SK-N-SH (cell line): ENCODE results near the gene SOCS3. TPM values are rescaled to one million over a fixed set of nuclear protein-coding genes. Genes with fewer than 3 reads are reported as not detected.

Source experiments
- CTCF ChIA-PET: fragments of 300-600, 350-600 bp; formaldehyde crosslinking; extraction: SDS; loops from one replicate; lab custom pipeline; 2021; lab: Yijun Ruan, JAX
- POLR2A ChIA-PET: fragments of 350-600 bp; sonication (Branson Sonifier 250); formaldehyde crosslinking; extraction: SDS; loops from one replicate; lab custom pipeline; 2020; ENCODE audit warnings: antibody characterized with exemption, inconsistent platforms; lab: Yijun Ruan, JAX
- DNase-seq: peaks from one replicate; pipeline ENCODE4 v3.0.0; 2012
- H2AFZ ChIP-seq: fragments of 200-600 bp; sonication (generic); 2 replicates; pipeline ENCODE4 v1.8.1; 2016; ENCODE audit warnings: antibody characterized with exemption, mild to moderate bottlenecking, low read depth
- H3F3A ChIP-seq: fragments of 200-600 bp; sonication (generic); replicated peaks from 2 replicates; pipeline ENCODE3; 2016; ENCODE audit warnings: antibody characterized with exemption, mild to moderate bottlenecking; ENCODE audit not compliant: insufficient read depth
- H3K27ac ChIP-seq, 2 experiments: fragments of 200-500 bp in 1 of 2; fragments of 200-600 bp in 1 of 2; sonication (Bioruptor generic) in 1 of 2; sonication (generic), shearing (Covaris generic) in 1 of 2; 2 replicates each; pipeline versions ENCODE4 v1.5.1 to v1.6.1; 2014 to 2016; ENCODE audit warnings: low read depth in 2 of 2, inconsistent platforms in 1 of 2, low read length in 1 of 2, mild to moderate bottlenecking in 1 of 2, mixed read lengths in 1 of 2
- H3K27me3 ChIP-seq: fragments of 200-600 bp; sonication (generic), shearing (Covaris generic); 2 replicates; pipeline ENCODE4 v1.6.1; 2016; ENCODE audit warnings: mixed run types; ENCODE audit not compliant: insufficient read depth
- H3K36me3 ChIP-seq, 2 experiments: fragments of 200-500 bp in 1 of 2; fragments of 200-600 bp in 1 of 2; sonication (Bioruptor generic) in 1 of 2; sonication (generic) in 1 of 2; replicated peaks in 1 of 2; 2 replicates each; pipeline versions ENCODE3 to v1.5.1; 2014 to 2016; ENCODE audit warnings: low read length in 1 of 2, mild to moderate bottlenecking in 1 of 2; ENCODE audit not compliant: insufficient read depth in 2 of 2, control insufficient read depth in 1 of 2
- H3K4me1 ChIP-seq, 2 experiments: fragments of 200-500 bp in 1 of 2; fragments of 200-600 bp in 1 of 2; sonication (Bioruptor generic) in 1 of 2; sonication (generic), shearing (Covaris generic) in 1 of 2; 2 replicates each; pipeline versions ENCODE4 v1.5.1 to v1.6.1; 2014 to 2016; ENCODE audit warnings: low read depth in 1 of 2, low read length in 1 of 2, mixed run types in 1 of 2; ENCODE audit not compliant: insufficient read depth in 2 of 2, control insufficient read depth in 1 of 2
- H3K4me2 ChIP-seq: fragments of 200-600 bp; sonication (generic), shearing (Covaris generic); 2 replicates; pipeline ENCODE4 v1.6.1; 2017; ENCODE audit warnings: mixed run types
- H3K4me3 ChIP-seq, 2 experiments: fragments of 200-500 bp in 1 of 2; fragments of 200-600 bp in 1 of 2; sonication (Bioruptor generic) in 1 of 2; sonication (generic), shearing (Covaris generic) in 1 of 2; 2 replicates each; pipeline versions ENCODE4 v1.5.1 to v1.8.1; 2014 to 2016; ENCODE audit warnings: low read depth in 2 of 2, inconsistent platforms in 1 of 2, low read length in 1 of 2, mild to moderate bottlenecking in 1 of 2, mixed read lengths in 1 of 2, moderate library complexity in 1 of 2
- H3K79me2 ChIP-seq: fragments of 200-600 bp; sonication (generic); 2 replicates; pipeline ENCODE4 v1.8.1; 2017; ENCODE audit warnings: mild to moderate bottlenecking; ENCODE audit not compliant: insufficient read depth
- H3K9ac ChIP-seq: fragments of 200-600 bp; sonication (generic); 2 replicates; pipeline ENCODE4 v1.6.1; 2017; ENCODE audit warnings: mixed run types
- H3K9me2 ChIP-seq: fragments of 200-600 bp; sonication (generic); 2 replicates; pipeline ENCODE4 v1.6.1; 2017; ENCODE audit warnings: mixed run types
- H3K9me3 ChIP-seq: fragments of 200-600 bp; sonication (generic); 2 replicates; pipeline ENCODE4 v1.6.1; 2017; ENCODE audit warnings: mixed run types, mild to moderate bottlenecking, moderate library complexity
- H4K20me1 ChIP-seq: fragments of 200-600 bp; sonication (generic); 2 replicates; pipeline ENCODE4 v1.6.1; 2017; ENCODE audit warnings: mild to moderate bottlenecking, mixed run types; ENCODE audit not compliant: insufficient read depth
- CHD2 ChIP-seq: fragments of 150-350 bp; IDR thresholded peaks from 2 replicates; pipeline ENCODE4 v1.6.1; 2018; ENCODE audit warnings: low read length; ENCODE audit not compliant: partially characterized antibody
- EP300 ChIP-seq, 2 experiments: IDR thresholded peaks; 2 replicates each; pipeline versions ENCODE4 v1.4.0 to v1.6.1; 2012; ENCODE audit warnings: borderline replicate concordance in 1 of 2, low read depth in 1 of 2, low read length in 1 of 2
- FOSL2 ChIP-seq: IDR thresholded peaks from 2 replicates; pipeline ENCODE4 v1.4.0; 2012; ENCODE audit warnings: low read depth, mild to moderate bottlenecking, moderate library complexity, borderline replicate concordance
- FOXM1 ChIP-seq: IDR thresholded peaks from 2 replicates; pipeline ENCODE4 v1.4.0; 2012; ENCODE audit warnings: low read depth, mild to moderate bottlenecking
- MEF2A ChIP-seq: IDR thresholded peaks from 2 replicates; pipeline ENCODE4 v1.4.0; 2012; ENCODE audit warnings: low read depth, borderline replicate concordance
- NFIC ChIP-seq: IDR thresholded peaks from 2 replicates; pipeline ENCODE4 v1.4.0; 2012; ENCODE audit warnings: borderline replicate concordance
- RAD21 ChIP-seq: IDR thresholded peaks from 2 replicates; pipeline ENCODE4 v1.6.1; 2012; ENCODE audit warnings: mild to moderate bottlenecking, low read length
- RCOR1 ChIP-seq: fragments of 150-350 bp; IDR thresholded peaks from 2 replicates; pipeline ENCODE4 v1.6.1; 2017; ENCODE audit warnings: antibody characterized with exemption, low read length
- RFX5 ChIP-seq: IDR thresholded peaks from 2 replicates; pipeline ENCODE4 v1.6.1; 2012; ENCODE audit warnings: mild to moderate bottlenecking, improper control_type of control experiment, low read length
- RXRA ChIP-seq: IDR thresholded peaks from 2 replicates; pipeline ENCODE4 v1.4.0; 2012; ENCODE audit warnings: low read depth, mild to moderate bottlenecking, borderline replicate concordance
- SIN3A ChIP-seq: IDR thresholded peaks from 2 replicates; pipeline ENCODE4 v1.6.1; 2012; ENCODE audit warnings: low read depth, mild to moderate bottlenecking, low read length, moderate library complexity, borderline replicate concordance
- TAF1 ChIP-seq: IDR thresholded peaks from 2 replicates; pipeline ENCODE4 v1.6.1; 2012; ENCODE audit warnings: low read depth, mild to moderate bottlenecking, low read length, moderate library complexity, borderline replicate concordance
- TCF12 ChIP-seq: IDR thresholded peaks from 2 replicates; pipeline ENCODE4 v1.4.0; 2012
- YY1 ChIP-seq: IDR thresholded peaks from 2 replicates; pipeline ENCODE4 v1.4.0; 2012; ENCODE audit warnings: low read depth, mild to moderate bottlenecking
- WGBS: methylation state at CpG from one replicate; pipeline ENCODE4 v1.1.6; 2017; ENCODE audit warnings: low lambda C conversion rate; 5-methylcytosine and 5-hydroxymethylcytosine counted together
- polyA plus RNA-seq, 3 experiments: library from polyadenylated mRNA; depleted of rRNA; stranded (reverse); fragments of >200 nt; gene quantifications; 2 replicates each; pipeline ENCODE4 v1.2.3, GENCODE V29; 2012
- TF ChIP-seq, protein P1 (sequence below): IDR thresholded peaks from 2 replicates; pipeline ENCODE4 v1.6.1; 2012; ENCODE audit warnings: mild to moderate bottlenecking, low read depth, low read length, moderate library complexity
- TF ChIP-seq, protein P2 (sequence below): IDR thresholded peaks from 2 replicates; pipeline ENCODE4 v1.4.0; 2012; ENCODE audit warnings: low read depth, borderline replicate concordance

The SOCS3 gene
- polyA plus RNA-seq, 1 of the 3 experiments (the other 2 are of a cell fraction): 24.9 TPM

DNA sequence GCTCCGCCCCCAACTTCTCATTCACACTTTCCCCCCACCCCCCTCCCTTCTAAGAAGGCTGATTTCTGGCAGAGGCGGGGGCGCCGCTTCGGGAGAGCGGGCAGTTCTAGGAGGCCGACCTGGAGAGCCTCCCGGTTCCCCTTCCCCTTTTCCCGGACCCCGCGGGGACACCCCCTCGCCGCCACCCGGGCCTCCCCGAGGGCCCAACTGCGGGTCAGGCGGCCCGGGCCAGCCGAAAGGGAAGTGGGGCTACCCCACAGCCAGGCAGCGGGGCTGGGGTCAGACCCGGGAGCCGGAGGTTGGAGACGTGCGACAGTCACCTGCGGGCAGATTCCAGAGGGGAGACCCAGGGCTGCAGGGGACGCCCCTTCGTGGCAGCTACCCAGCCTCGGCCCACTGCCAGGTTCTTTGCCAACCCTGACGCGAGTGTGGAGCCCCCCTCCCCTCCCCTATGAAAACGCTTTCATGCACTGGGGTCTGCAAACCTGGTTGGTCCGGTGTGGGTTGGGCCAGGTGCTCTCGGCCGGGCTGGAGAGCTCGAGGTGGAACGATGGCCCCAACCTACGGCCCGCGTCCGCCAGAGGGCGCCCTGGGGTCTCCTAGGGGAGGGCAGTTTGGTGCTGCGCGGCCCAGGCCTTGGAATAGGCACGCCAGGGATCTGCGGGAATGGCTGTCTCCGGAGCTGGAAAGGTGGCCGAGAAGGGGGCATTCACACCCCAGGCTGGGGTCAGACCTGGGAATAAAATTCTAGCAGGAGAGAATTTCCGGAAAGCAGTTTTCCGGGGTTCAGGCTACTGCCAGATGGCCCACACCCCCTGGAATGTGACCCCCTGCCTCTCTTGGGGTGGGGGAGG, 721 bp upstream of the SOCS3 start (continued):
- TF ChIP-seq, protein P1, sequence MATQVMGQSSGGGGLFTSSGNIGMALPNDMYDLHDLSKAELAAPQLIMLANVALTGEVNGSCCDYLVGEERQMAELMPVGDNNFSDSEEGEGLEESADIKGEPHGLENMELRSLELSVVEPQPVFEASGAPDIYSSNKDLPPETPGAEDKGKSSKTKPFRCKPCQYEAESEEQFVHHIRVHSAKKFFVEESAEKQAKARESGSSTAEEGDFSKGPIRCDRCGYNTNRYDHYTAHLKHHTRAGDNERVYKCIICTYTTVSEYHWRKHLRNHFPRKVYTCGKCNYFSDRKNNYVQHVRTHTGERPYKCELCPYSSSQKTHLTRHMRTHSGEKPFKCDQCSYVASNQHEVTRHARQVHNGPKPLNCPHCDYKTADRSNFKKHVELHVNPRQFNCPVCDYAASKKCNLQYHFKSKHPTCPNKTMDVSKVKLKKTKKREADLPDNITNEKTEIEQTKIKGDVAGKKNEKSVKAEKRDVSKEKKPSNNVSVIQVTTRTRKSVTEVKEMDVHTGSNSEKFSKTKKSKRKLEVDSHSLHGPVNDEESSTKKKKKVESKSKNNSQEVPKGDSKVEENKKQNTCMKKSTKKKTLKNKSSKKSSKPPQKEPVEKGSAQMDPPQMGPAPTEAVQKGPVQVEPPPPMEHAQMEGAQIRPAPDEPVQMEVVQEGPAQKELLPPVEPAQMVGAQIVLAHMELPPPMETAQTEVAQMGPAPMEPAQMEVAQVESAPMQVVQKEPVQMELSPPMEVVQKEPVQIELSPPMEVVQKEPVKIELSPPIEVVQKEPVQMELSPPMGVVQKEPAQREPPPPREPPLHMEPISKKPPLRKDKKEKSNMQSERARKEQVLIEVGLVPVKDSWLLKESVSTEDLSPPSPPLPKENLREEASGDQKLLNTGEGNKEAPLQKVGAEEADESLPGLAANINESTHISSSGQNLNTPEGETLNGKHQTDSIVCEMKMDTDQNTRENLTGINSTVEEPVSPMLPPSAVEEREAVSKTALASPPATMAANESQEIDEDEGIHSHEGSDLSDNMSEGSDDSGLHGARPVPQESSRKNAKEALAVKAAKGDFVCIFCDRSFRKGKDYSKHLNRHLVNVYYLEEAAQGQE: no peak
- peak in 1 of 2 experiments; percentile 6; a peak in 1 of 4 replicates for TF ChIP-seq EP300 (IDR thresholded peaks at IDR 0.05; ENCODE audit: borderline replicate concordance in 1 of 2, low read depth in 1 of 2, low read length in 1 of 2)
- TF ChIP-seq MEF2A: no peak
- peak; percentile 43; the same call in 1 of the 2 replicates for TF ChIP-seq YY1
- TF ChIP-seq RAD21: peak; percentile 81
- TF ChIP-seq RFX5: peak; percentile 24; the same call in 1 of the 2 replicates
- TF ChIP-seq RXRA: no peak
- no peak for TF ChIP-seq FOXM1
- peak; percentile 48 for TF ChIP-seq CHD2
- TF ChIP-seq SIN3A: no peak
- TF ChIP-seq, protein P2, sequence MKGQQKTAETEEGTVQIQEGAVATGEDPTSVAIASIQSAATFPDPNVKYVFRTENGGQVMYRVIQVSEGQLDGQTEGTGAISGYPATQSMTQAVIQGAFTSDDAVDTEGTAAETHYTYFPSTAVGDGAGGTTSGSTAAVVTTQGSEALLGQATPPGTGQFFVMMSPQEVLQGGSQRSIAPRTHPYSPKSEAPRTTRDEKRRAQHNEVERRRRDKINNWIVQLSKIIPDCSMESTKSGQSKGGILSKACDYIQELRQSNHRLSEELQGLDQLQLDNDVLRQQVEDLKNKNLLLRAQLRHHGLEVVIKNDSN: no peak
- TF ChIP-seq TAF1: no peak
- peak; percentile 37; the same call in 1 of the 2 replicates for TF ChIP-seq RCOR1

DNA sequence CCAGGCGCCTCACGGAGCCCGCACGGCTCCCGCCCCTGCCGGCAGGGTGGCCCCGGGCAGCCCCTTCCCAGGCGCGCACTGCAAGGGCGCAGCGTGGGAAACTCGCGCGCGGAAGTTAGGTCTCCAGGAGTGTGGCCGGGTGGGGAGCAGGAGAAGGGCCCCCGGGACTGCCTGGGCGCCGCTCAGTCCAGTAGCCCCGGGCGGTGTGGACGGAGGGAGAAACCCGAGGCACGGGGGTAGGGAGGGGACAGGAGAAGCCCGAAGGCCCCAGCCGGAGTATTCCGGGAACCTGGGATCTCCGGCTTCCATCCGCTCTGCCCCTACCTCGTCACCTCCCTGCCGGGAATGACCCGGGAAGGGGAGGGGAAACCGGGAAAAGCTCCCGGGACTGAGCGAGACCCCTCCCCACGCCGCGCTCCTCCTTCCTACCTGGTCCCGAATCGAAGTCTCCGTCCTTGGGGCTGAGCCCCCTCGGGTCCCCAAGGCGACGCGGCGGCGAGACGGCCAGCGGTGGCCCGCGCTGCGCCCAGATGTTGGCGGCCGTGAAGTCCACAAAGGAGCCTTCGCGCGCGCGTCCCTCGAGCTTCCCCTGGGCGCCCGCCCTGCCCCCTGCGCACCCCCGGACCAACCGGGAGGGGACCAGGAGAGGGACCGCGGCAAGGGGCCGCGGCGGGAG, 418 bp downstream of the SOCS3 start:
- 3% methylated on average over 60 of the region's 70 CpGs for WGBS
- no peaks in the 10 kb centered on the region for H3K9me2 ChIP-seq
- H2AFZ ChIP-seq: no peak overlapping the region
- peaks cover 34% of the 10 kb centered on the region for H3F3A ChIP-seq
- H3K9me3 ChIP-seq: no peaks in the 10 kb centered on the region
- H3K79me2 ChIP-seq: peaks cover 53% of the 10 kb centered on the region
- peak overlapping the region; percentile 91 to 92 for H3K27ac ChIP-seq
- peaks cover 34% of the 10 kb centered on the region for H4K20me1 ChIP-seq
- peaks cover 26 to 33% of the 10 kb centered on the region in 2 experiments for H3K4me1 ChIP-seq
- DNase-seq: peak; percentile 90
- TF ChIP-seq YY1: no peak
- no peak for TF ChIP-seq FOSL2
- 0 out of 4 replicates have a peak, but pooled peaks of 1 of the 2 experiments have one; percentile 3 for TF ChIP-seq EP300 (IDR thresholded peaks at IDR 0.05; ENCODE audit: borderline replicate concordance in 1 of 2, low read depth in 1 of 2, low read length in 1 of 2)
- TF ChIP-seq TCF12: peak; percentile 12; the same call in 1 of the 2 replicates
- 0 out of 2 replicates have a peak, but pooled peaks have one; percentile 16 for TF ChIP-seq SIN3A
- 0 out of 2 replicates have a peak, but pooled peaks have one; percentile 7 for TF ChIP-seq NFIC
- TF ChIP-seq, all 33 proteins: peak for 4
- peak overlapping the region; percentile 93 for H3K9ac ChIP-seq
- H3K4me2 ChIP-seq: peak overlapping the region; percentile 98
- H3K36me3 ChIP-seq: peaks cover 34 to 37% of the 10 kb centered on the region in 2 experiments
- POLR2A ChIA-PET: interaction anchor here (0.7 to 2.0 kb wide), 5 partner anchors 10 to 105 kb away, joined by 3 to 7 read pairs (median 3); no protein-coding TSS in a partner anchor
- no peaks in the 10 kb centered on the region for H3K27me3 ChIP-seq
- CTCF ChIA-PET: interaction anchor here (0.7 to 15.1 kb wide), 15 partner anchors 7 to 108 kb away, joined by 3 to 327 read pairs (median 6); partner anchors contain the start of gene PGS1
- H3K4me3 ChIP-seq: peak overlapping the region; percentile 86 to 94
